ENCODE results near the gene OR56A5.

The OR56A5 gene

DNA sequence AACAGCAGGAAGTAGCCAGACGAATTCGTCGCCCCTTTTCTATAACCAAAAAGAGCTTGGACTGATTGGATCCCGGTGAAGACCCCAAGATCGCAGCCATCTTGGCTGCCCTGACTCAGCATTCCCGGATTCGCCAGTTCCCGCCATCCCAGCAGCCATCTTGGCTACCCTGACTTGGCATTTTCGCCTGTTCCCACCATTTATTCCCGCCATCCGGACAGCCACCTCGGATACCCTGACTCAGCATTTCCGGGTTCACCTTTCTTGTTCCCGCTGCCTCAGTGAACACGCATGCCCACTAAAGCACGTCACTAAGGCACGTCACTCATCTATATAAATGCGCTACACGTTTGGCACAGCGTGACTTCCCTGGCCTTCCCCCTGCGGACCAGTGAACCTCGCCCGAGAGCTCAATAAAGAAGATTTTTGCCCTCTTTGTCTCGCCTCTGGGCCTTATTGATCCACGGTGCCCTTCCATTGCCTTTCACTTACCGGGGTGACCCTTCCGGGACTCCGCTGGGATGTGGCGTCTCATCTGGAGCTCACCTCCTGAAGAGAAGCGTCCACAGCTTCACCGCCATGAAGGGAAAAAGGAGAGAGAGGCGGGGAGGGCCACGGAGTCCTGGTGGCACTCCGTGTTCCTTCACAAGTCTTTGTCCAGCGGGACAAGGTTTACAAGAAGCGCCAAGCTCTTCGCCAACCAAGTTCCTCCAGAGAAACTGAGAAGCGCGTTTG is 30.3 kb downstream of the OR56A5 start:
- no peak overlapping the region for H3K4me3 ChIP-seq (ENCODE audit: low read depth in 1 of 2, low read length in 2 of 2)
- no peak overlapping the region for H3K9ac ChIP-seq (ENCODE audit: low read depth in 1 of 2, low read length in 2 of 2)
- no peaks in the 10 kb centered on the region for H3K4me1 ChIP-seq (ENCODE audit: control insufficient read depth in 1 of 2, insufficient read depth in 2 of 2, low read length in 2 of 2)
- no peaks in the 10 kb centered on the region for H3K36me3 ChIP-seq (ENCODE audit: control insufficient read depth in 1 of 2, insufficient read depth in 2 of 2, low read length in 2 of 2)
- no peaks in the 10 kb centered on the region for H3K9me3 ChIP-seq (ENCODE audit: control insufficient read depth in 1 of 2, low read length in 2 of 2)
- no peak overlapping the region for H3K27ac ChIP-seq (ENCODE audit: low read depth, low read length)
- no peaks in the 10 kb centered on the region for H3K27me3 ChIP-seq (ENCODE audit: control insufficient read depth in 1 of 2, insufficient read depth in 2 of 2, low read length in 2 of 2)

DNA sequence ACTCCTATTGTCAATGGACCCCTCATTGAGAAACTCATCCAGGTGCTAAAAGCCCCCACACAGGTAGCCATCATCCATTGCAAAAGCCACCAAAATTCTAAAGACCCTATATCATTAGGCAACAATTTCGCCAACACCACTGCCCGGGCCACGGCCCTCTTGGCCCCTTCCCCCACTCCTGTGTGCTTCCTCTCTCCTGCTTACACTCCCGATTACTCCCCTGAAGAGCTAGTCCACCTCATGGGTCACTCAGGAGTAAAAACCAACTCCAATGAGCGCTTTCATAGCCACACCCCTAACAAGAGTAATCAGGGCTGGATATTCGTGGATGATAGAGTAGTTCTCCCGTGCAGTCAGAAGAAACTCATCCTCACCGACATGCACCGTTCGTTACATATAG is 35.2 kb downstream of the OR56A5 start:
- no peaks in the 10 kb centered on the region for H3K4me1 ChIP-seq (ENCODE audit: control insufficient read depth in 1 of 2, insufficient read depth in 2 of 2, low read length in 2 of 2)
- no peaks in the 10 kb centered on the region for H3K36me3 ChIP-seq (ENCODE audit: control insufficient read depth in 1 of 2, insufficient read depth in 2 of 2, low read length in 2 of 2)
- peaks cover 3 to 8% of the 10 kb centered on the region in 2 donors for H3K9me3 ChIP-seq (ENCODE audit: control insufficient read depth in 1 of 2, low read length in 2 of 2)
- H3K9ac ChIP-seq (ENCODE audit: low read depth in 1 of 2, low read length in 2 of 2), result no peak overlapping the region
- no peak overlapping the region for H3K4me3 ChIP-seq (ENCODE audit: low read depth in 1 of 2, low read length in 2 of 2)
- H3K27ac ChIP-seq (ENCODE audit: low read depth, low read length), result no peak overlapping the region
- H3K27me3 ChIP-seq (ENCODE audit: control insufficient read depth in 1 of 2, insufficient read depth in 2 of 2, low read length in 2 of 2), result no peaks in the 10 kb centered on the region

DNA sequence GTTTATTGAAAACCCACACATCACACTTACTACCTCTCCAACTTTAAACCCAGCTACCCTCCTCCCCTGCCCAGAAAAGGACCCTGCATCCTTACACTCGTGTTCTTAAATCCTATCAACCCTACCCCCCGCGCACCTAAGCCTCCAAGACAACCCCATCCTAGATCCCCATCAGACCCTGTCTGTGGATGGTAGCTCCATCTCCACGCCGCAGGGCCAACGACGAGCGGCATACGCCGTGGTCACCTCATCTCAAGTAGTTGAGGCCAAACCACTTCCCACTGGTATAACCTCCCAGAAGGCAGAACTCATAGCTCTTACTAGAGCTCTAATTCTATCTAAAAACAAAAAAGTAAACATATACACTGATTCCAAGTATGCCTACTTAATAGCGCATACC is 35.6 kb downstream of the OR56A5 start:
- peaks cover 3 to 11% of the 10 kb centered on the region in 2 donors for H3K9me3 ChIP-seq (ENCODE audit: control insufficient read depth in 1 of 2, low read length in 2 of 2)
- no peak overlapping the region for H3K27ac ChIP-seq (ENCODE audit: low read depth, low read length)
- no peaks in the 10 kb centered on the region for H3K27me3 ChIP-seq (ENCODE audit: control insufficient read depth in 1 of 2, insufficient read depth in 2 of 2, low read length in 2 of 2)
- H3K4me1 ChIP-seq (ENCODE audit: control insufficient read depth in 1 of 2, insufficient read depth in 2 of 2, low read length in 2 of 2), result no peaks in the 10 kb centered on the region
- no peak overlapping the region for H3K4me3 ChIP-seq (ENCODE audit: low read depth in 1 of 2, low read length in 2 of 2)
- no peaks in the 10 kb centered on the region for H3K36me3 ChIP-seq (ENCODE audit: control insufficient read depth in 1 of 2, insufficient read depth in 2 of 2, low read length in 2 of 2)
- H3K9ac ChIP-seq (ENCODE audit: low read depth in 1 of 2, low read length in 2 of 2), result no peak overlapping the region

DNA sequence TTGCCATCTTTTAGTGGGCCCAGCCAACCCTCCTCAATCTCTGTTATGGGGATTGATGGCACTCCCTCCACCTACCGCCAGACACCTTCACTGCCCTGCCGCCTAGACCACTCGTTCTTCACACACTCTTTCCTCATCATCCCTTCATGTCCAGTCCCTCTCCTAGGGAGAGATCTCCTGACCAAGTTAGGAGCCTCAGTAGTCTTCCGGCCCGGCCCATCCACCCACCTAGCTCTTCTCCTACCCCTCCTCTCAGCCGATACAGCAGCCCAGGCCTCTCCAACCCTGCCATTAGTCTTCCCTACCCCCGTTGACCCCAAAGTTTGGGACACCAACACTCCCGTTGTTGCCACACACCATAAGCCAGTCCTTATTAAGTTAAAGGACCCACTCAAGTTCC is 37.2 kb downstream of the OR56A5 start:
- Histone ChIP-seq H3K9me3 (ENCODE audit: control insufficient read depth in 1 of 2, low read length in 2 of 2) (peaks cover 3 to 11% of the 10 kb centered on the region in 2 donors), H3K4me3 (ENCODE audit: low read depth in 1 of 2, low read length in 2 of 2) (no peak overlapping the region), H3K27me3 (ENCODE audit: control insufficient read depth in 1 of 2, insufficient read depth in 2 of 2, low read length in 2 of 2) (no peaks in the 10 kb centered on the region), H3K36me3 (ENCODE audit: control insufficient read depth in 1 of 2, insufficient read depth in 2 of 2, low read length in 2 of 2) (no peaks in the 10 kb centered on the region), H3K9ac (ENCODE audit: low read depth in 1 of 2, low read length in 2 of 2) (no peak overlapping the region), H3K27ac (ENCODE audit: low read depth, low read length) (no peak overlapping the region), H3K4me1 (ENCODE audit: control insufficient read depth in 1 of 2, insufficient read depth in 2 of 2, low read length in 2 of 2) (no peaks in the 10 kb centered on the region)

DNA sequence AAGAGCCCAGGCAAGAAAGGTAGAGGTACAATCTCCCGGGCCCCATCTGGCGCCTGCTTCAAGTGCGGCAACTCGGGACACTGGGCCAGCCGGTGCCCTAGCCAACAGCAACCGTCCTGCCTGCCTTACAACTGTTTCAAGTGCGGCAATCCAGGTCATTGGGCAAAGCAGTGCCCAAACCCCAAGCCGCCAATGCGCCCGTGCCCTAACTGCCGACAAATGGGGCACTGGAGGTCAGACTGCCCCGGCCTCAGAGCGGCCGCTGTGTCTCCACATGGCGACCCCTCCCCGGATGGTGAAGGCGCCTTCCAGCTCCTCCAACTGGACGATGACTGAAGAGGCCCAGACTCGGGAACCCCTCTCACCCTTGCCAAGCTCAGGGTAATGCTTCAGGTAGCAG is 37.7 kb downstream of the OR56A5 start:
- Histone ChIP-seq H3K36me3 (ENCODE audit: control insufficient read depth in 1 of 2, insufficient read depth in 2 of 2, low read length in 2 of 2) (no peaks in the 10 kb centered on the region), H3K27me3 (ENCODE audit: control insufficient read depth in 1 of 2, insufficient read depth in 2 of 2, low read length in 2 of 2) (no peaks in the 10 kb centered on the region), H3K9me3 (ENCODE audit: control insufficient read depth in 1 of 2, low read length in 2 of 2) (peaks cover 3 to 11% of the 10 kb centered on the region in 2 donors), H3K4me3 (ENCODE audit: low read depth in 1 of 2, low read length in 2 of 2) (no peak overlapping the region), H3K4me1 (ENCODE audit: control insufficient read depth in 1 of 2, insufficient read depth in 2 of 2, low read length in 2 of 2) (no peaks in the 10 kb centered on the region), H3K27ac (ENCODE audit: low read depth, low read length) (no peak overlapping the region), H3K9ac (ENCODE audit: low read depth in 1 of 2, low read length in 2 of 2) (no peak overlapping the region)

DNA sequence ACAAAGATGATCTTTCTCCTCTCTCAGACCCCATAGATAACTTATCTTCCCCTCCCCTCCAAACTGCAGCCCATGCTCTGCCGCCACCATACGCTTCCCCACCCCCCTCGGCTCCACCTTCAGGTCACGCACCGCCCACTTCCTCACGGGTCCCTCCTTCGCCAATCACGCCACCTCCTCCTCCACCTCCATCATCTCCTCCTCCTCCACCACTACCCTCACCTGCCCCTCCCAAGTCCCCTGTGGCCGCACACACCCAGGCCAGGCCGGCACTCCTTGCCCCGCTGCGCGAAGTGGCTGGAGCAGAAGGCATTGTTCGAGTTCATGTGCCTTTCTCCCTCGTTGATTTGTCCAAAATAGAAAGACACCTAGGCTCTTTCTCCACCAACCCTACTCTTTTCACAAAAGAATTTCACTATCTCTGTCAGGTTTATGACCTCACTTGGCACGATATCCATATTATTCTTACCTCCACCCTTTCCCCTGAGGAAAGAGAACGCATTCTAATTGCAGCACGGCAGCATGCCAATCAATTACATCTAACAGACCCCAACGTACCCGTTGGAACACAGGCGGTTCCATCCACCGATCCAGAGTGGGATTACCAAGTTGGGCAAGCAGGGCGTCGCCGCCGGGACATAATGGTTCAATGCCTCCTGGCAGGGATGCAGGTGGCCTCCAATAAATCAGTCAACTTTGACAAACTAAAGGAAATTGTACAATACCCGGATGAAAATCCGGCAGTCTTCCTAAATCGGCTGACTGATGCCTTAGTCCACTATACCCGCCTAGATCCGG is 38.5 kb downstream of the OR56A5 start:
- Histone ChIP-seq H3K4me3 (ENCODE audit: low read depth in 1 of 2, low read length in 2 of 2) (no peak overlapping the region), H3K4me1 (ENCODE audit: control insufficient read depth in 1 of 2, insufficient read depth in 2 of 2, low read length in 2 of 2) (no peaks in the 10 kb centered on the region), H3K36me3 (ENCODE audit: control insufficient read depth in 1 of 2, insufficient read depth in 2 of 2, low read length in 2 of 2) (no peaks in the 10 kb centered on the region), H3K9me3 (ENCODE audit: control insufficient read depth in 1 of 2, low read length in 2 of 2) (peaks cover 3 to 11% of the 10 kb centered on the region in 2 donors), H3K9ac (ENCODE audit: low read depth in 1 of 2, low read length in 2 of 2) (no peak overlapping the region), H3K27me3 (ENCODE audit: control insufficient read depth in 1 of 2, insufficient read depth in 2 of 2, low read length in 2 of 2) (no peaks in the 10 kb centered on the region), H3K27ac (ENCODE audit: low read depth, low read length) (no peak overlapping the region)

DNA sequence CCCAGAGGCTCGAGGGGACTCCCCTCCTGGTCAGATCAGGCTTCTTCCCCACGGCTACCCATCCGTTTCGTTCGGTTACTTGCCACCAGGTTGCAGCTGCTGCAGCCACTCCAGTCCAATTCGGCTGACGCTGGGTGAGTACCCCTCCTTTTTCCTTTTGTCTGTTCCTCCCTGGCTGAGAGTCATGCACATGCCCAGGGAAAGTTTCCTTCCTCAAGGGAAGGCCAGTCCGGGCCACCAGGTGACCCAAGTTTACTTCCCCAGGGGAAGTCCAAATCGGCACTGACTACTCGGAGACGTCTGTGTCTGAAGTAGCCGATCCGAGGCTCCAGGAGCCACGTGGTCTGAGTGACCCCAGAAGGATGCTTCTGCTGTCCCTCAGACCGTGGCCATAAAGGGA is 39.5 kb downstream of the OR56A5 start:
- Histone ChIP-seq H3K36me3 (ENCODE audit: control insufficient read depth in 1 of 2, insufficient read depth in 2 of 2, low read length in 2 of 2) (no peaks in the 10 kb centered on the region), H3K9me3 (ENCODE audit: control insufficient read depth in 1 of 2, low read length in 2 of 2) (peaks cover 3 to 11% of the 10 kb centered on the region in 2 donors), H3K4me3 (ENCODE audit: low read depth in 1 of 2, low read length in 2 of 2) (no peak overlapping the region), H3K4me1 (ENCODE audit: control insufficient read depth in 1 of 2, insufficient read depth in 2 of 2, low read length in 2 of 2) (no peaks in the 10 kb centered on the region), H3K27ac (ENCODE audit: low read depth, low read length) (no peak overlapping the region), H3K27me3 (ENCODE audit: control insufficient read depth in 1 of 2, insufficient read depth in 2 of 2, low read length in 2 of 2) (no peaks in the 10 kb centered on the region), H3K9ac (ENCODE audit: low read depth in 1 of 2, low read length in 2 of 2) (no peak overlapping the region)

DNA sequence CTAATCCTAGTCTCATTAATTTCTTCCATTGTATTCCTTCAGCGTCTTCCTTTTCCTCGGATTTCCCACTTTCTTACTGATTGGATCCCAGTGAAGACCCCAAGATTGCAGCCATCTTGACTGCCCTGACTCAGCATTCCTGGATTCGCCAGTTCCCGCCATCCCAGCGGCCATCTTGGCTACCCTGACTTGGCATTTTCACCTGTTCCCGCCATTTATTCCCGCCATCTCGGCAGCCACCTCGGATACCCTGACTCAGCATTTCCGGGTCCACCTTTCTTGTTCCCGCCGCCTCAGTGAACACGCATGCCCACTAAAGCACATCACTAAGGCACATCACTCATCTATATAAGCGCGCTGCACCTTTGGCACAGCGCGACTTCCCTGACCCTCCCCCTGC is 40.0 kb downstream of the OR56A5 start:
- Histone ChIP-seq H3K27ac (ENCODE audit: low read depth, low read length) (no peak overlapping the region), H3K4me1 (ENCODE audit: control insufficient read depth in 1 of 2, insufficient read depth in 2 of 2, low read length in 2 of 2) (no peaks in the 10 kb centered on the region), H3K9me3 (ENCODE audit: control insufficient read depth in 1 of 2, low read length in 2 of 2) (peaks cover 3 to 11% of the 10 kb centered on the region in 2 donors), H3K27me3 (ENCODE audit: control insufficient read depth in 1 of 2, insufficient read depth in 2 of 2, low read length in 2 of 2) (no peaks in the 10 kb centered on the region), H3K9ac (ENCODE audit: low read depth in 1 of 2, low read length in 2 of 2) (no peak overlapping the region), H3K4me3 (ENCODE audit: low read depth in 1 of 2, low read length in 2 of 2) (no peak overlapping the region), H3K36me3 (ENCODE audit: control insufficient read depth in 1 of 2, insufficient read depth in 2 of 2, low read length in 2 of 2) (no peaks in the 10 kb centered on the region)

DNA sequence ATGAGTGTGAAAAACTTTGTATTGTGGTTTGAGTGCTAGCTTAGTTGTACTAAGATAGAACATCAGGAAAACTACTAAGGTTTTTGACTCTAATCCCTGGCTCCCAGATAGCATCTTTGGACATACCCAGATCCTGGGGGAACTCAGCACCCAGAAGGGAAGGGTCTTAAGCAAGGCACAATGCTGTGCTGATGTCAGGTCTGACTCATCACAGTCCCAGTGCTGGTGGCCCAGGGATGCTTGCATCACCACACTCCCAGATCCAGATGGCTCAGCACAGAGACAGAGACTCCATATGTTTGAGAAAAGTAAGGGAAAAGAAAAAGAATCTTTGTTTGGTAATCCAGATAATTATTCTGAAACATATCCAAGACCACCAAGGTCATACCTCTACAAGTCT is 44.5 kb downstream of the OR56A5 start:
- no peaks in the 10 kb centered on the region for H3K4me1 ChIP-seq (ENCODE audit: control insufficient read depth in 1 of 2, insufficient read depth in 2 of 2, low read length in 2 of 2)
- H3K4me3 ChIP-seq (ENCODE audit: low read depth in 1 of 2, low read length in 2 of 2), result no peak overlapping the region
- no peaks in the 10 kb centered on the region for H3K36me3 ChIP-seq (ENCODE audit: control insufficient read depth in 1 of 2, insufficient read depth in 2 of 2, low read length in 2 of 2)
- H3K27me3 ChIP-seq (ENCODE audit: control insufficient read depth in 1 of 2, insufficient read depth in 2 of 2, low read length in 2 of 2), result no peaks in the 10 kb centered on the region
- H3K9me3 ChIP-seq (ENCODE audit: control insufficient read depth in 1 of 2, low read length in 2 of 2), result peaks cover 0 to 3% of the 10 kb centered on the region in 2 donors
- no peak overlapping the region for H3K9ac ChIP-seq (ENCODE audit: low read depth in 1 of 2, low read length in 2 of 2)
- no peak overlapping the region for H3K27ac ChIP-seq (ENCODE audit: low read depth, low read length)

DNA sequence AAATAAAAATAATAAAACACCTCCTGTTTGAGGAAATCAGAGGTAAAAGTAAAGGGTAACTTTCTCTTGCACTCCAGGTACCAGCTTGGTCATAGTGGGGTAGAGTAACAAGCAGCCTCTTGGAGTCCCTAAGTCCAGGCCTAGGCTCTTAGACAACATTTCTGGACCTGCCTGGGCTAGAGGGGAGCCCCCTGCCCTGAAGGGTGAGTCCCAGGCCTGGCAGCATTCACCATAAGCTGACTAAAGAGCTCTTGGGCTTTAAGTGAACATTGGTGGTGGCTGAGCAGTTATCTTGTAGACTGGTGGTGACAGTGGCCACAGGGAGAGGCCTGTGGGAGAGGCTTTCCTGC is 44.9 kb downstream of the OR56A5 start:
- H3K9ac ChIP-seq (ENCODE audit: low read depth in 1 of 2, low read length in 2 of 2), result no peak overlapping the region

More for the DNA sequence above, 44.9 kb downstream of the OR56A5 start:
- H3K4me1 ChIP-seq (ENCODE audit: control insufficient read depth in 1 of 2, insufficient read depth in 2 of 2, low read length in 2 of 2), result no peaks in the 10 kb centered on the region
- H3K36me3 ChIP-seq (ENCODE audit: control insufficient read depth in 1 of 2, insufficient read depth in 2 of 2, low read length in 2 of 2), result no peaks in the 10 kb centered on the region
- H3K9me3 ChIP-seq (ENCODE audit: control insufficient read depth in 1 of 2, low read length in 2 of 2), result peaks cover 0 to 3% of the 10 kb centered on the region in 2 donors
- H3K4me3 ChIP-seq (ENCODE audit: low read depth in 1 of 2, low read length in 2 of 2), result no peak overlapping the region
- H3K27me3 ChIP-seq (ENCODE audit: control insufficient read depth in 1 of 2, insufficient read depth in 2 of 2, low read length in 2 of 2), result no peaks in the 10 kb centered on the region
- H3K27ac ChIP-seq (ENCODE audit: low read depth, low read length), result no peak overlapping the region

All from duodenal mucosa (tissue), 2 donors.